OCI-LY7 (cell line): Measurements from ENCODE around the gene ABCA4. TPM values are rescaled to one million over a fixed set of nuclear protein-coding genes. Genes with fewer than 3 reads are reported as not detected.

Source experiments
- BruUV-seq: library from RNA; stranded (reverse); fragments of 400-500 nt; replicated peaks from 2 replicates; lab custom pipeline; 2021; lab: Mats Ljungman, UMichigan
- CTCF ChIA-PET: fragments of 300-600 bp; sonication (Branson Sonifier 250); formaldehyde crosslinking; loops from one replicate; lab custom pipeline; 2022; ENCODE audit warnings: antibody characterized with exemption; ENCODE audit not compliant: unreplicated experiment; lab: Charles Lee
- POLR2A ChIA-PET: fragments of 300-600 bp; sonication (Branson Sonifier 250); formaldehyde crosslinking; loops from one replicate; lab custom pipeline; 2022; ENCODE audit warnings: antibody characterized with exemption; lab: Charles Lee
- DNase-seq: peaks from one replicate; pipeline ENCODE4 v3.0.0-alpha.2; 2015; ENCODE audit warnings: low spot score
- H2AFZ ChIP-seq: fragments of 200-600 bp; sonication (generic), shearing (Covaris generic); 2 replicates; pipeline ENCODE4 v1.6.1; 2014; ENCODE audit warnings: mild to moderate bottlenecking, antibody characterized with exemption, low read length, moderate library complexity
- H3K27ac ChIP-seq: fragments of 200-600 bp; sonication (generic); 2 replicates; pipeline ENCODE4 v1.5.1; 2014; ENCODE audit warnings: mixed run types, low read depth, mild to moderate bottlenecking, moderate library complexity, low read length, inconsistent platforms; ENCODE audit not compliant: poor library complexity, severe bottlenecking
- H3K36me3 ChIP-seq: fragments of 200-600 bp; sonication (generic); 2 replicates; pipeline ENCODE4 v1.6.1; 2014; ENCODE audit warnings: mild to moderate bottlenecking, antibody characterized with exemption, low read length, moderate library complexity, mixed read lengths; ENCODE audit not compliant: insufficient read depth
- H3K4me1 ChIP-seq: fragments of 200-600 bp; sonication (generic); 2 replicates; pipeline ENCODE4 v1.5.1; 2014; ENCODE audit warnings: mild to moderate bottlenecking, low read length; ENCODE audit not compliant: insufficient read depth, poor library complexity, severe bottlenecking
- H3K4me2 ChIP-seq: fragments of 200-600 bp; sonication (generic); 2 replicates; pipeline ENCODE4 v1.6.1; 2014; ENCODE audit warnings: mild to moderate bottlenecking, low read length
- H3K4me3 ChIP-seq: fragments of 200-600 bp; sonication (generic); 2 replicates; pipeline ENCODE4 v1.5.1; 2014; ENCODE audit warnings: mild to moderate bottlenecking, low read depth, low read length; ENCODE audit not compliant: poor library complexity, severe bottlenecking
- H3K79me2 ChIP-seq: fragments of 200-600 bp; sonication (generic); 2 replicates; pipeline ENCODE4 v1.6.1; 2016; ENCODE audit warnings: low read depth, mild to moderate bottlenecking, low read length, moderate library complexity, mixed read lengths; ENCODE audit not compliant: insufficient read depth
- H3K9me2 ChIP-seq: fragments of 200-600 bp; sonication (generic); 2 replicates; pipeline ENCODE4 v1.6.1; 2016; ENCODE audit warnings: mild to moderate bottlenecking, low read length, mixed read lengths; ENCODE audit not compliant: insufficient read depth
- H3K9me3 ChIP-seq: fragments of 200-600 bp; sonication (generic); 2 replicates; pipeline ENCODE4 v1.6.1; 2014; ENCODE audit warnings: mild to moderate bottlenecking, mixed run types, low read length, mixed read lengths
- H4K20me1 ChIP-seq: fragments of 200-600 bp; sonication (generic); 2 replicates; pipeline ENCODE4 v1.6.1; 2014; ENCODE audit warnings: mild to moderate bottlenecking, antibody characterized with exemption, low read length, moderate library complexity, mixed read lengths; ENCODE audit not compliant: insufficient read depth
- CTCF ChIP-seq: fragments of 200-600 bp; sonication (generic); conservative IDR thresholded peaks from 2 replicates; pipeline ENCODE4 v1.5.1; 2014; ENCODE audit warnings: mild to moderate bottlenecking, antibody characterized with exemption, low read length, moderate library complexity, mixed read lengths
- EZH2phosphoT487 ChIP-seq: fragments of 200-600 bp; sonication (generic); IDR thresholded peaks from 2 replicates; pipeline ENCODE4 v1.6.1; 2018; ENCODE audit warnings: low read depth, borderline replicate concordance, mild to moderate bottlenecking, mixed run types, antibody characterized with exemption, low read length, moderate library complexity, mixed read lengths
- intact Hi-C: fragments of 100-400 bp; cut with micrococcal nuclease; formaldehyde crosslinking; loops from one replicate; pipeline ENCODE4 v1.10.0; 2022; ENCODE audit not compliant: unreplicated experiment
- total RNA-seq, 2 experiments: library from RNA; depleted of rRNA in 1 of 2; stranded (reverse); fragments of >200 nt in 1 of 2; shearing (Covaris generic) in 1 of 2; gene quantifications; 2 replicates each; pipeline ENCODE4 v1.2.3, GENCODE V29; 2014 to 2022

ABCA4 gene
- total RNA-seq, 2 experiments from 2014 or later = not detected

GRCh38 chr1:94143173-94143808 is 22.3 kb upstream of the ABCA4 start:
- no peak overlapping the region for H3K4me3 ChIP-seq
- ChIA-PET CTCF (no interaction called here), POLR2A (interaction anchor here (0.6 kb wide), 1 partner anchor 671 kb away, joined by 7 read pairs; no protein-coding TSS in a partner anchor)
- H3K9me3 ChIP-seq = no peaks in the 10 kb centered on the region
- BruUV-seq = no TSS peak
- no peaks in the 10 kb centered on the region for H4K20me1 ChIP-seq
- intact Hi-C loops = no loop called here
- H3K79me2 ChIP-seq = no peaks in the 10 kb centered on the region
- no peak for DNase-seq
- TF ChIP-seq CTCF (no peak), EZH2phosphoT487 (no peak)
- no peak overlapping the region for H3K27ac ChIP-seq
- no peaks in the 10 kb centered on the region for H3K9me2 ChIP-seq
- H3K4me1 ChIP-seq = no peaks in the 10 kb centered on the region
- H3K36me3 ChIP-seq = no peaks in the 10 kb centered on the region
- no peak overlapping the region for H2AFZ ChIP-seq
- no peak overlapping the region for H3K4me2 ChIP-seq

- Histone ChIP-seq H3K4me2 (no peak overlapping the region), H3K79me2 (no peaks in the 10 kb centered on the region), H3K9me3 (no peaks in the 10 kb centered on the region), H3K4me1 (no peaks in the 10 kb centered on the region), H3K9me2 (no peaks in the 10 kb centered on the region), H3K27ac (no peak overlapping the region), H2AFZ (no peak overlapping the region), H4K20me1 (no peaks in the 10 kb centered on the region), H3K4me3 (no peak overlapping the region), H3K36me3 (no peaks in the 10 kb centered on the region)
- DNase-seq = no peak
- no TSS peak for BruUV-seq
- TF ChIP-seq CTCF (no peak), EZH2phosphoT487 (no peak)
- ChIA-PET POLR2A (no interaction called here), CTCF (no interaction called here)
- intact Hi-C loops = no loop called here
These were observed 21.6 kb upstream of the ABCA4 start for GRCh38 chr1:94142583-94142982.

- H3K4me1 ChIP-seq = no peaks in the 10 kb centered on the region
- no peak overlapping the region for H3K4me3 ChIP-seq
- TF ChIP-seq CTCF = no peak
- no peak for TF ChIP-seq EZH2phosphoT487
- H3K27ac ChIP-seq = no peak overlapping the region
- H3K9me3 ChIP-seq = no peaks in the 10 kb centered on the region
- no peak overlapping the region for H3K4me2 ChIP-seq
- DNase-seq = no peak
- BruUV-seq = no TSS peak
- no peak overlapping the region for H2AFZ ChIP-seq
- H4K20me1 ChIP-seq = no peaks in the 10 kb centered on the region
- intact Hi-C loops = no loop called here
- H3K9me2 ChIP-seq = no peaks in the 10 kb centered on the region
- H3K79me2 ChIP-seq = no peaks in the 10 kb centered on the region
- H3K36me3 ChIP-seq = no peaks in the 10 kb centered on the region
- ChIA-PET POLR2A (no interaction called here), CTCF (no interaction called here)
These were observed 21.1 kb upstream of the ABCA4 start for GRCh38 chr1:94142022-94142421.
